ENCODE data around the gene NAXD.
A peak's percentile ranks its signal among the peaks of the same experiment; 100 is the strongest.
"Not testable (repeated sequence)": the region's sequence is repeated elsewhere in the genome, so short reads cannot be mapped to it uniquely, and the experiment has no call there.

Gene NAXD

GRCh38 chr13:110644892-110645521 is 29.7 kb downstream of the NAXD start:
- peak; percentile 67 for DNase-seq

GRCh38 chr13:110645750-110646149 is 30.4 kb downstream of the NAXD start:
- no peak for DNase-seq

- DNase-seq: no peak
Observed at GRCh38 chr13:110646442-110647364, 31.4 kb downstream of the NAXD start.

- DNase-seq: no peak
Observed at GRCh38 chr13:110647365-110647737, 32.0 kb downstream of the NAXD start.

- peak; percentile 20 for DNase-seq
Observed at GRCh38 chr13:110648146-110648819, 32.9 kb downstream of the NAXD start.

GRCh38 chr13:110648848-110649421 is 33.6 kb downstream of the NAXD start:
- DNase-seq: no peak

GRCh38 chr13:110649551-110649950 is 34.2 kb downstream of the NAXD start:
- no peak for DNase-seq

- DNase-seq: no peak
Observed at GRCh38 chr13:110650436-110650835, 35.1 kb downstream of the NAXD start.

GRCh38 chr13:110651271-110651670 is 35.9 kb downstream of the NAXD start:
- DNase-seq: no peak

GRCh38 chr13:110651726-110652230 is 36.4 kb downstream of the NAXD start:
- no peak for DNase-seq

GRCh38 chr13:110652231-110652730 is 36.9 kb downstream of the NAXD start:
- no peak for DNase-seq

- DNase-seq: no peak
Observed at GRCh38 chr13:110652764-110653163, 37.4 kb downstream of the NAXD start.

- no peak for DNase-seq
Observed at GRCh38 chr13:110653271-110653670, 37.9 kb downstream of the NAXD start.

- no peak for DNase-seq
Observed at GRCh38 chr13:110653851-110654250, 38.5 kb downstream of the NAXD start.

GRCh38 chr13:110657196-110657595 is 41.9 kb downstream of the NAXD start:
- DNase-seq: no peak

GRCh38 chr13:110658218-110658911 is 43.0 kb downstream of the NAXD start:
- not testable (repeated sequence) for DNase-seq

GRCh38 chr13:110661256-110661655 is 45.9 kb downstream of the NAXD start:
- no peak for DNase-seq

GRCh38 chr13:110662091-110662490 is 46.7 kb downstream of the NAXD start:
- no peak for DNase-seq

GRCh38 chr13:110662777-110663443 is 47.6 kb downstream of the NAXD start:
- DNase-seq: no peak

GRCh38 chr13:110663491-110663890 is 48.1 kb downstream of the NAXD start:
- no peak for DNase-seq

- no peak for DNase-seq
Observed at GRCh38 chr13:110664041-110664440, 48.7 kb downstream of the NAXD start.
